ENCODE measurements around the gene CDH12.

- no peak for TF ChIP-seq POLR2AphosphoS5 (IDR thresholded peaks at IDR 0.05; ENCODE audit: low read depth, low read length)
- no peak for TF ChIP-seq REST (IDR thresholded peaks at IDR 0.05; ENCODE audit: insufficient read depth in 1 of 2, low read depth in 2 of 2, low read length in 2 of 2)
- no peak for TF ChIP-seq TAF1 (IDR thresholded peaks at IDR 0.05; ENCODE audit: borderline replicate concordance, insufficient read depth, low read length)
These were observed 393.0 kb downstream of the CDH12 start for GRCh38 chr5:22460189-22460588.

Data from PFSK-1 (cell line).